Endometrial microvascular endothelial cells (primary cell): ENCODE measurements around the gene MGP. TPM values are rescaled to one million over a fixed set of nuclear protein-coding genes. Genes with fewer than 3 reads are reported as not detected.

Experiments used
- in situ Hi-C: cut with HindIII; loops from 2 replicates; pipeline ENCODE4 v1.10.0; 2017; ENCODE audit warnings: low sequenced_read_pairs, low pct_unique_long_range_greater_than_20kb; ENCODE audit errors: inconsistent ontology term
- total RNA-seq: library from RNA; depleted of rRNA; stranded (reverse); fragments of >200 nt; gene quantifications from one replicate; pipeline ENCODE4 v1.2.3, GENCODE V29; 2015; ENCODE audit errors: inconsistent ontology term

Gene MGP
- total RNA-seq, 1 donor from 2014 or later = 17.3 TPM

DNA sequence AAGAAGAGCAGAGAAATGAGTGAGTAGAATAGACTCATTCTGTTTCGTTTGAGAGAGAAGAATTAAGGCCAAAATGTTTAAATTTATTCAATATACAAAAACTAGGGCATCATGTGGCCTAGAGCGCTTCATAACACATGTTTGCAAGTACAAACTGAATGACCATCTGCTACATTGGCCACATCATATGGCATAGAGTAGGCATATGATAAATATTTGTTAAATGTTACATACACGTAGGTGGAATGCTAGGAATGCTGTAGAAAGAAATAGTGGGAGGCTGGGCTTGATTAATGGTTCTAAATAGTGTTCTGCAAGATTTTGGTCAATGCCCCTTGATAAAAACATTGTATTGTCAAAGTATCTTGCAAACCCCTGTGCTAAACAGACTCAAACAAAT is 10.8 kb downstream of the MGP start:
- in situ Hi-C loops = no loop called here

DNA sequence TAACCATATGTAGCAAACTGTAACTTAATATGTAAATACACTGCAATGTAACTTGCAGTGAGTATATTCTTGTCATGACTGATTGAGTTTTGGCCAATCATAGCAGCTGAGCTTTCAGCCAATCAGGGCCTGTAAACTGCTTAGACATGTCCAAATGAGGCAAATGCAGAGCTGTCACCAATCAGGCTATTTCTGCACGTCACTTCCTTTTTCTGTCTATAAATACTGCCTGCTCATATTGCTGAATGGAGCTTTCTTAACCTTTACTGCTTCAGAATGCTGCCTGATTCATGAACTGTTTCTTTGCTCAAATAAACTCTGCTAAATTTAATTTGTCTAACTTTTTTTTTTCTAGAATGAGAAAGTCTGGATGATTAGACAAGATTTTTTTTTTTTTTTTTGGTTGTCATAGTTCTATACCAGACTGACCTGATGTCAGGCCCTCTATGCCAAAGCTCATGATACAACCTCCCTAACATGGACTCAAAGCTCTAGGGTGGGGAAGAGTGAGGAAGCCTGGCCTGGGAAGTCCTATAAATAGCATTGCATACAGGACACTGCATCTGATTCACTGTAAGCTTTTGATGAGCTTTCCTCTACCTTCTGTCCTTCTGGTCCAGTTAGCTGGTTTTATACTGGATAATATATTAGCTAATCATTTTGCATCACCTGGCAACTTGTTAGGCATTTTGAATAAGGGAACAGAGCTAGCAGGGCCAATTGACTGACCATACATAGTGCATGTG is 12.0 kb downstream of the MGP start:
- in situ Hi-C loops = no loop called here

DNA sequence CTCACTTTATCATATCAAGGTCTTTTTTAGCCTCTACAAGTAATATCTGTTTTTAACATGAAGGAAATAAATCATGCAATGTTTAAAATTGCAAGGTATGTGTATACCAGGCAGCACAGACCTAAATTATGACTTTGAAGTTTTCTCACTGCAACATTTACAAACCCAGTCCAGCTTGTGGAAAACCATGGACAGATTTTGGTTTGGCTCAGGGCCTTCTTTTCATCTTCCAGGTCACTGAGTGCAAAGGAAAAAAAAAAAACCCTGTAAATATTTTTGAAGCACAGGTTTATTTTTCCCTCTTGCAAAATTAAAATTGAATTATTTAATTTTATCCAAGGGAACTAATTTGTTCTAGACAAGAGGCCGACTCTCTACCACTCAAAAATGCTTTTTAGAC is 13.8 kb downstream of the MGP start:
- in situ Hi-C loops = no loop called here

DNA sequence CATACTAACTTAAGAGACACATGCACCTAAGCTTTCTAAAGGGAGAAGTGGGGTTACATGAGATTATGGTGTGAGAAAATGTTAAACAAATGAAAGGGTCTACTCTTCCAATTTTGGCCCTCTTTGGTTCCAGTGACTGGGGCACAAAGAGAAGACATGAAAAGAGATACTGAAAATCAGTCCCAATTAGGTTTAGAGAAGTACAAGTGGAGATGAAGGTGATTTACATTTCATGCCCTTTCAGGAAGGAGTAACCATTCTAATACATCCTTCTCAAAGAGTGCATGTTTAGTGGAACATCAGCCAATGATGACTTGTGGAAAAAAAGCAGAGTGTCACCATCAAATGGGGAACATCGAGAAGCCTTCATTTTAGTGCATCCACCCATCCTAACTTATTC is 14.4 kb downstream of the MGP start:
- in situ Hi-C loops = no loop called here

DNA sequence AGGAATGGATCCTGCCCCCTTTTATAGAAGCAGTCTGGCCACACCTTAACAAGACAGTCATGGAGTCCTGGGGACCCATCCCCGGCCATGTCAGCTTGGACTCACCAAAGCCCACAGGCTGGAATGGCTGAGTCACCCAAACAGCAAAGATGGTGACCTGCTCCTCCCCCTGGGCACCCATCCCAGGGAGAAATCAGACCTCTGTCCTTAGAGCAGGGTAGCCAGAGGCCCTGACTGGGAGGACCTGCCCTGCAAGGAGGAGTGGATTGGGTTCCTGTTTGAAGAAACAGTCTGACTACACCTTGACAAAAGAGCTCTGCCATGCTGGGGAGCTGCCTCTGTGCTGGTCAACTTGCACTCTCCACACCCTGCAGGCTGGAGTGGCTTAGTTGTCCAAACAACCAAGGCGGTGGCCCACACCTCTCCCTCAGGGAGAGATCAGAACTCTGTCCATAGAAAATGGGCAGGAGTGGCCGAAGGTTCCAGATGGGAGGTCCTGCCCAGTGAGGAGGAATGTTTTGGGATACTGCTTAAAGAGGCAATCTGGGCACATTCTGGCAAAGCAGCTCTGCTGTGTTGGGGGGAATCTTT is 16.6 kb downstream of the MGP start:
- in situ Hi-C loops = no loop called here

DNA sequence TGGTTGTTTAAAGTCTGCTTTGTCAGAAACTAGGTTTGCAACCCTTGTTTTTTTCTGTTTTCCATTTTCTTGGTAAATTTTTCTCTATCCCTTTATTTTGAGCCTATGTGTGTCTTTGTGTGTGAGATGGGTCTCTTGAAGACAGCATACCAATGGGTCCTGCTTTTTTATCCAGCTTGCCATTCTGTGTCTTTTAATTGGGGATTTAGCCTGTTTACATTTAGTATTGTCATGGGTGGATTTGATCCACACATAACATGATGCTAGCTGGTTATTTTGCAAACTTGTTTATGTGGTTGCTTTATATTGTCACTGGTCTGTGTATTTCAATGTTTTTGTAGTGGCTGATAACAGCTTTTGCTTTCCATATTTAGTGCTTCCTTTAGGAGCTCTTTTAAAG is 25.2 kb downstream of the MGP start:
- in situ Hi-C loops = no loop called here

DNA sequence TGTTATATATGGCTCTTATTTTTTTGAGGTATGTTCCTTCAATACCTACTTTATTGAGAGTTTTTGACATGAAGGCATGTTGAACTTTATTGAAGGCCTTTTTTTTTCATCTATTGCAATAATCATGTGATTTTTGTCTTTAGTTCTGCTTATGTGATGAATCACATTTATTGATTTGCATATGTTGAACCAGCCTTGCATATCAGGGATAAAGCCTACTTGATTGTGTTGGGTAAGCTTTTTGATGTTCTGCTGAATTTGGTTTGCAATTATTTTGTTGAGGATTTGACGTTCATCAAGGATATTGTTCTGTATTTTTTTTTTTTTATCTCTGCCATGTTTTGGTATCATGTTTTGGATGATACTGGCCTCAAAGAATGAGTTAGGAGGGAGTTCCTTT is 27.1 kb downstream of the MGP start:
- in situ Hi-C loops = no loop called here

DNA sequence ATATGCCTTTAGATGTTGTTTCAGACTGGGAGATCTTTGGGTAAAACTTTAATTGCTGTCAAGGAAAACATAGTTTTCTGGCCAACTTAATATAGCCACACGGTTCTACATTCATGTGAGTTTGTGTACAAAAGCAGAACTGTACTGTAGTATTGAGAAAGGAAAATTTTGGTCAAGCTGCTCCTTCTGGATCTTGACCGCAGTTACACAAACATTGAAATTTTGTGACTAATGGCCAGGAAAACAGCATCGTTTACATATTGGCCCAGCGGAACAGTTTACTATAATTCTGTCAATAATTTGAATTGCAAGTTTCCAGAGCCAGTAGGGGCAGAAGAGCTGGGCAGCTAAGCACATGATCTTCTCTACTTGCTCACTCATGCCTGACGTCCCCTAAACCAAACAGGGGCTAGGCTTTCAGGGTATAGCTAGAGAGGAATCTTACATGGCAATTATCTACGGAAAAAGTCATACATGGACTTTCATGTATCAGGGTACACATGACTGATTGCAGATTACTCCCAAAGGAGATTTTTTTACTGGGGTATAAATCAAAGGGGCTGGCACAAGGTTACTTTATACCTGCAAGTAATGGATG is 31.0 kb downstream of the MGP start:
- in situ Hi-C loops = no loop called here

DNA sequence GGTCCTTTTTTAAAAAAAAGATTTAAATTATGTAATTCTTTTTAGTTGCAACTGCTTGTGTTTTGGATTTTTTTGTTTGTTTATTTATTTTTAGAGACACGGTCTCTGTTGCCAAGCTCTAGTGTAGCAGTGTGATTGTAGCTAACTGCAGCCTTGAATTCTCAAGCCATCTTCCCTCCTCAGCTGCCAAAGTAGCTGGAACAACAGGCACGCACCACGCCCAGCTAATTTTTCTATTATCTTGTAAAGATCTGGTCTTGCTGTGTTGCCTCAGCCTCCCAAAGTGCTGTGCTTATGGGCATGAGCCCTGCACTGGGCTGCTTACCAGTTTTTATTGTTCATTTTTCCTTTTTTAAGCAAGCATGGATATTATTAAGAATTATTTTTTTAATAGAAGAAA is 31.7 kb downstream of the MGP start:
- in situ Hi-C loops = no loop called here

DNA sequence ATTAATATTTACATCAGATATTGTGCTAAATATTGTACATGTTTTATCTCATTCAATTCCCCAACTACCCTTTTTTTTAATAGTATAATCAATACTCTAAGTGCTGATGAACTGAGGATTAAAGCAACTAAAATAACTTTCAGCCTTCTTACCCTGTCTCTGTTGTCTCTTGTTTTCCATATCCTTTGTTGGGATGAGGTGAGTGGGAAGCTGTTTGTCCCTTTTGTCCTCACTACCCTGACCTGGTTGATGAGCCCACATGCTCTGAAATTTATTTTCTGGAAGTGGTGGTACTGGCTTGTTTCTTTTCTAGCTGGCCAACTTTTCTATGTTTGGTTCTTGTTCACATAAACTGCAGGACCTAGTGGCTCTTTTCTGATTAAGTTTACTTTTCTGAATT is 32.8 kb downstream of the MGP start:
- in situ Hi-C loops = no loop called here

DNA sequence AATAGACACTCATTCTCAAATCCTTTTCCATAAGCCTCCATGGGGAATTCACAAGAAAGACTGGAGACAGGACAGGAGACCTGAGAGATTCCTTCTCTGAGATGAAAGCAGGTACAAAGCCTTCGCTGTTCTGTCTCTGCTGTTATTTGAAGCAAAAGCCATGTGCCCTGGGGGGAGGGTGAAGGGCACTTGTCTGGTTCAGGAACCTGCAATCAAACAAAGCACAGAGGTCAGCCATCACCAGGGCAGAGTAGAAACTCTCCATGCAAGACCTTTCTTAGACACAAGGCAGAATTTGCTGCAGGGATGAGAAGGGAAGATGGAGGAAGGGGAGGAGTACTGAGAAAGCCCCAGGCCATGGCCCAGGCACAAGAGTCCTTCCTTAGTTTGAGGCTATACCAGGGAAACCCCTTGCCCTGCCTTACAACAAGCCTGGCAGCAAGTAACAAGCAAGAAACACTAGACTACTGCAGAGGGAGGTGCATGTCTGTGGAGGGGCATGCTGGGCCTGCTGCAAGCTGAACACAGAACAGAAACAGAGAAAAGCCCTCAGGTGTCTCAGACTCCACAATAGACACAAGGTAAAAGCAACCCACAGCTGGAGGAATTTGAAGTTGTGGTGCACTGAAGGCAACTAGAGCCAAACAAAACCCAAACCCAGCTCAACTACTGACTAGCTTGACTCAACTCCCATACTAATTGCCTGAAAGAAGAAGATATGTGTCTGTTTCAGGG is 34.6 kb downstream of the MGP start:
- in situ Hi-C loops = no loop called here

DNA sequence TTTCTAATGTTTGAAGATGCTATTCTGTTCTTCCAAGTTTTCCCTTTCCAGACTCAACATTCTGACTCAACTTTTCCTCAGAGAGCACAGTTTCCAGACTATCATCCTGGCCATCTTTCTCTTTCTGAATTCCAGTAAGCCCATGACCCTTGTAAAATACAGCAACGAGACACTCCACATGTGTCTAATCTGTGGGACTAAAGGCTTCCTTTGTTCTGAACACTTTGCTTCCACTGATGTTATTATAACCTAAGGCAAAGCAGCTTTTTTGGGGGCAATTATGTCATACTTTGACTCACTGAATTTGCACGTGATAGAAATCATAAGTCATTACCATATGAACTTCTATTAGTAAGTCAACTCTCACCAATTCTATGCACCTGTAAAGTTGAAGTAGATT is 36.0 kb downstream of the MGP start:
- in situ Hi-C loops = no loop called here

DNA sequence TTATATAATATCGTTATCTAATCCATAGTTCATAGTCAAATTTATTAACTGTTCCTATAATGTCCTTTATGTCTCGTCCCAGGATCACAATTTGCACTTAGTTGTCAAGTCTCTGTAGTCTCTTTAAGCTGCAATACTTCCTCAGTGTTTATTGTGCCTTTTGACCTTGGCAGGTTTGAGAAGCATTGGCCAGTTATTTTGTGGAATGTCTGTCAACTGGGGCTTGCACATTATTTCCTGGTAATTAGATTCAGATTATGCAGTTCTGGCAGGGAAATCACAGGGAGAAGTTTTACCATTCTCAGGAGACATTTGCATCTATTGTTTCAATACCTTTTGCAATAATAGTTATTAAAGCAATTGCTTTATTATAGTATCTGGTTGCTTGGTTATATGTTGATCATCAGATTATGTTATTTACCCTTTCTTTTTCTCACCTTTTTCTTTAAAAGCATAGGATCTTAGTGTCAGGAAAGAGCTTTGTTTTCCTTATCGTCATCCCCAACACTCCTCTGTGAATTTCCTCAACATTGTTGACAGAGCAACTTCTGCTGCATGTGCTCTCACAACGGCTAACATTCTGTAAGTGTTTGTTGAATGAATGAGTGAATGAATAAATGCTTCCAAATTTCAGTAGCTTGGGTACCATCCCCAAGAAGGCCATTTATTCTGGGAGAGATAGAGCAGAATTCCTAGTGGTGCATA is 38.6 kb downstream of the MGP start:
- in situ Hi-C loops = no loop called here

DNA sequence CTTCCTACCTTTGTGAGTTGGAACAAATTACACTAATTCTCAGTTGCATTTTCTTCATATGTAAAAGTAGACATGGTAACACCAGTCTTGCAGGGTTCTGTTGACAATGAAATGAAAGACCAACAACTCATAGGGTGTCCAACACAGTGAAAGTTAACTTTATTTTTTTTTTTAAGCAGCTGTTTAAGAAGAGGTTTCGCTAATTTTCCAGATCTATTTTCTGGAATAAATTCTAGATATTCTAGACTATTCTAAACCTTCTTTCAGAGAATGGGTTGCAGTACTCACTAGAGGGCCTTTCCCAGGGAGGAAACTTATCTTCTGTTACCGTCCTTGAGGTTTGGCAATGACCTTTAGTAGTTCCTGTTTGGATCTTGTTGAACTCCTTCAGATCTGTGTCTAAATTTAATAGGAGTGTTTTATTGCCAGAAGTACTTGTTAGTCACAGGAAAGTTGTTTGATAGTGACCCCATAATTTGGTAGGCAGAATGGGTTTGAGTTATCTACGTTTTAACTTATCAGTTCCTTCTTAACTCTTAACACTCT is 39.5 kb downstream of the MGP start:
- in situ Hi-C loops = no loop called here

DNA sequence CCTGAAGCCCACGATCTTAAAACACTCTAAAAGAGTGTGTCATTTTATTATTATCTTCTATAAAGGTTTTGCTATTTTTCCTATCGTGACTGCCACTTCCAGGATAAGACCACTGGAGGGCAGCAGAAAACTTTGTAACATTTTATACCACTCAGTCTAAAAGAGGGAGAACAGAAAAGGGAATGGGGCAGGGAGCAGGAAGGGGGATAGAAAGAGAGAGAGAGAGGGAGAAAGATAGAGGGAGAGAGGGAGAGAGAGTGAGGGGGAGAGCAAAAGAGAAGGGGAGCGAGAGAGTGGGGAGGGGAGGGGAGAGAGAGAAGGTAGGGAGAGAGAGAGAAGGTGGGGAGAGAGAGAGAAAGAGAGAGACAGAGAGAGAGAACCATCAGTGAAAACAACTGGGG is 40.3 kb downstream of the MGP start:
- in situ Hi-C loops = no loop called here

DNA sequence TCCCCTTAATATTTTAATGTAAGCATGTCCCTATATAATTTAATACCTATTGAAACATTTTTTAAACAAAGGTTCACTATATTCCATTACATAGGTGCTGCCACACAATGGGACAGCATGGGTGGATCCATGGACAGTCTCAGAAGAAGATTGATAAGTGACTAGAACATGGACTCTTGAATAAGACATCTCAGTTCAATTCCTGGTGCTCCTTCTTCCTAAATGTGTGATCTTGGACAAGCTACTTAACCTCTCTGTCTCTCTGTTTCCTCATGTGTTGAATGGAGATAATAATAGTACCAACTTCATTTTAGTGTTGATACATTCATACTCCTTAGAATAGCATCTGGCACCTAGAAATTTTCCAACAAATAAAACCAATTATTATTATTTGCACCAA is 41.3 kb downstream of the MGP start:
- in situ Hi-C loops = no loop called here

DNA sequence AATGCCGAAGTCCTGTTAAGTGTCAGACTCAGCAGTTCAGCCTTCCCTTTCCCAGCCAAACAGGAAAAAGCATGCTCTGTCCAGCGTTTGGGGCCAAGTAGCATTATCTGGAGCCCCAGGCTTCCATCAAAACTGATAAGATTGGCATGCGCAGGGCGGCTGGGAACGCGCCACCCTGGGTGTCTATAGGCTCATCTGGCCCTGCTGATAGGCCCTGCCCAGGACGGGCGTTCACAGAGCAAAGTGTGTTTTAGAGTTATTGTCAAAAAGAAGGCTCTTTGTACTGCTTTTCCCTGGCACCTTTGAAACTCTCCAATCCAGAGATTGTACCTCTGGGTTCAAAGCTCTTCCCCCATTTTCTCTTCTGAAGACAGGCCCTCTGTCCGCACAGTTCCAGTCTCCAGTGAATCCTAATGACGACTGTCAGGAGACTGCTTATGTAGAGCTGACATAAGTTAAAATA is 42.2 kb downstream of the MGP start, which contains the start of gene ART4:
ART4 (minus strand) TSS at position 102 of the 463 bp plus-strand sequence. CDS start 413 bp downstream, outside the sequence.
- in situ Hi-C loops = no loop called here

DNA sequence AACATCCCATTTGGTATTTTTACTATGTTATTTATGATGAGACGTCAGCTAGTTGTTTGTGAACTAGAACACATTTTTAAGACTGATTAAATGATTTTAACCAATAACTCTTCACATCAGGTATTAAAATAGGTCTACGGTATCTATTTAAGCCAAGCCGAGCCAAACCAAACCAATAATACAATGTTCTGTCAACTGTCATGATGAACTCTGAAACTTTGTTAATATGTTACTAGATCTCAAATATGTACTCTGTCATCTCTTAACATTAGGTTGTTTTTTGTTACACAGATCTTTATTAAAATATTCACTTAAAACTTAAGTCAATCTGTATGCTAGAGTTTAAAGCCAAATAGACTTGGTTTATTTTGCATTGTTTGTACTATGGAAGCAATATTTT is 43.3 kb downstream of the MGP start:
- in situ Hi-C loops = no loop called here

DNA sequence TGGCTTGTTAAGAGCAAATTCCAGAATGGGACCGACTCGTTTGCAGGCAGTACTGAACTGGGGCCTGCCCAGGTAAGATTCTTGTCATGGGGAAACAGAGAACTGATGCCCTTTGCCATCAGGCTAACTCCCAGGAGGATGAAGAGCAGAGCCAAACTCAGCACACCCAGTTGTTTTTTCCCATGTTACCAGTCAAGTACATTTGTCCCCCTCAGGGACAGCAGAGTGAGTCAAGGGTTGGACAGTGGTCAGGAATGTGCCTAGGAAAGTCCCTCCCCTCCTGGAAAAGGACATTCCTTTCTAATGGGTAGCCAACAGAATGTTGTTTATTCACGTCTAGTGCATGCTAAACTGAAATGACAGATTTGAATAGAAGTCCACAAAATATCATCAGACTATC is 43.9 kb downstream of the MGP start:
- in situ Hi-C loops = no loop called here
